HG03139 (cell line): ENCODE data around the gene GCHFR.

Source experiments
- ATAC-seq: cut with Tn5 transposase; IDR thresholded peaks from one replicate; pipeline ENCODE4 v1.9.1; 2021; ENCODE audit not compliant: unreplicated experiment

GCHFR gene

GRCh38 chr15:40754883-40755811, 8.7 kb upstream of the GCHFR start, which contains the start of gene RMDN3:
Gene RMDN3 (minus strand): TSS chr15:40755254. CDS start chr15:40754783, 471 bp downstream.
- ATAC-seq, result peak; percentile 78

GRCh38 chr15:40755812-40756208, 8.1 kb upstream of the GCHFR start:
- ATAC-seq, result no peak

GRCh38 chr15:40756938-40757337, 6.9 kb upstream of the GCHFR start:
- ATAC-seq, result no peak

- ATAC-seq, result no peak
These were observed 3.9 kb upstream of the GCHFR start for GRCh38 chr15:40759961-40760360.

DNA sequence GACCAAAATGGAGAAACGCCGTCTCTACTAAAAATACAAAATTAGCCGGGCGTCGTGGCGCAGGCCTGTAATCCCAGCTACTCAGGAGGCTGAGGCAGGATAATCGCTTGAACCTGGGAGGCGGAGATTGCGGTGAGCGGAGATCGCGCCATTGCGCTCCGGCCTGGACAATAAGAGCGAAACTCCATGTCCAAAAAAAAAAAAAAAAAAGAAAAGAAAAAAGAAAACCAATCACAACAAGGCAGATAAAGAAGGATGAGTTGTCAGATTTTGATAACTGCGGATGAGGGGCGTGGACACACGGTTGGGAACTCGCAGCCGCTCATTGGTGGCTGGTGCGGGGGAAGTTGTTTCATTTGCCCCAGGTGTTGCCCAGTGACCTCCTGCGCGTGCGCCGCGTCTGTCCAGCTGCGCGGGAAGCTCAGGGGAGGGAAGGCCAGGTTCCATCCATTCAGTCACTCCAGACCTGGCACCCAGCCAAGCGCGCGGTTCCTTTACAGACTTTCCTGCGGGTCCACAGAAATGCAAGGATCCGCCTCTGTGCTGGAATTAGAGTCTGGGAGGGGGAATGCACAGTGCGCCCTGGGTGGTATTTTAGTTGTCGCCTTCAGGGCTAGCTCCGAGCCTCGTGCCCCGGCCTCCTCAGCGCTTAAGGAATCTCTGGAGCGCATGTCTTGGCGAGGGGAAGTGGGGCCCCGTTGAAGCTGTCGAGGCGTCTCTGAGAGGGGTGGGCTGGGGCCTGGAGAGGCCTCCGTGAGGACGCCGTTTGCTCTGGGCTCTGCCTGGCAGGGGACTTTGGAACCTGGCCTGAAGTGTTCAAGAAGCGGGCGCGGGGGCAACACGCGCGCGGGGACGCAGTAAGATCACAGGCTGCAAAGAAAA, 708 bp upstream of the GCHFR start:
- no peak for ATAC-seq

GRCh38 chr15:40764629-40765103, 798 bp downstream of the GCHFR start:
- no peak for ATAC-seq

DNA sequence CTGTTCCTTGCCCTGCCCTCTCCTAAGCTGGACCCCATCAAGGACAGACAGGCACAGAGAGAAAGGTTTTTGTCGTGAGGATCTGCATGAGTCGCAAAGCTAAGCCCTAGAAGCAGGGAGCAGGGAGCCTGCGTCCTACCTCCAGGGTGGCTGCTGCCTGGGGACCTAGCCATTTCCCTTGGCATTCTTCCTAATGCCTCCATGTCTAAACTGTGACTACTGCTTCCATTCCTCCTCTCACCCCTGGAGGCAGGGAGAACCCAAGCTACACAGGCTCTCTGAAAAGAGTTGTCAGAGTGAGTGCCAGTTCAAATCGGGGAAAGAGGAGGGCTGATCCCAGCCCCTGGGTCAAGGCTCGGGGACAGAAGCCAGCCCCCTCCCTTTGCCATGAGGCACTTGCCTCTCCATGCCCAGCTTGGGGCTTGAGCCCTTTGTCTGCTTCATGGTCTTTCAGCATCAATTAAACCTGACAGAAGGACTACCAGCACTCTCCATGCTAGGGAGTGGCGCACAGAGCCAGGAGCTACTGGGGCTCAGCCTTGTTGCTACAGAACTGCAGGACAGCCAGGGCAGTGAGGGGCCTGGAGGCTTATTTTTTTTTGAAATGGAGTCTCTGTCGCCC, 2.4 kb downstream of the GCHFR start:
- ATAC-seq, result no peak

GRCh38 chr15:40766906-40767837, 3.3 kb downstream of the GCHFR start:
- no peak for ATAC-seq

- no peak for ATAC-seq
These were observed 4.1 kb downstream of the GCHFR start for GRCh38 chr15:40767838-40768500.

GRCh38 chr15:40768521-40769273, 4.8 kb downstream of the GCHFR start:
- peak; percentile 1 for ATAC-seq

GRCh38 chr15:40769274-40770146, 5.6 kb downstream of the GCHFR start, which contains the start of gene C15orf62:
Gene C15orf62 (plus strand): TSS chr15:40769980. CDS start chr15:40770496, 516 bp downstream.
- peak; percentile 42 for ATAC-seq

DNA sequence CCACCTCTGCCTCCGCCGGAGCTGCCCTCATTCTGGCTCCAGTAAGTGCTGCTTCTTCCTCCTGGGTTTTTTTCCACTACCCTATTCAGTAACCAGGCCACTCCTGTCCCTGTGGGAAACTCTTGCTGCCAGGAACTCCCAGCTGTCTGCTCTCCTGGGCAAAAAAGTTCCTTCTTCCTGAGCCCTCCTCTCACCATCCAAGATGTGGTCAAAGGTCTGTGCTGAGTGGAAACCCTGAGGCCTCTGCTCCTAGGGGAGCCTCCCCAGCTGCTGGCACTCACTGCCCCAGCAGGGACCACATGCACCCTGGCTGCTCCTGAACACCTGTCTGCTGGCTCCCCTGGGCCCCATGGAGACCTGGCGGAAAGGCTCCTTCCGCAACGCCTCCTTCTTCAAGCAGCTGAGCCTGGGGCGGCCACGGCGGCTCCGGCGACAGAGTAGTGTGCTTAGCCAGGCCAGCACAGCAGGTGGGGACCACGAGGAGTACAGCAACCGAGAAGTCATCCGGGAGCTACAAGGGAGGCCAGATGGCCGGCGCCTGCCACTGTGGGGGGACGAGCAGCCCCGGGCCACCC, 6.4 kb downstream of the GCHFR start:
- no peak for ATAC-seq

GRCh38 chr15:40771242-40771641, 7.4 kb downstream of the GCHFR start:
- ATAC-seq, result no peak

DNA sequence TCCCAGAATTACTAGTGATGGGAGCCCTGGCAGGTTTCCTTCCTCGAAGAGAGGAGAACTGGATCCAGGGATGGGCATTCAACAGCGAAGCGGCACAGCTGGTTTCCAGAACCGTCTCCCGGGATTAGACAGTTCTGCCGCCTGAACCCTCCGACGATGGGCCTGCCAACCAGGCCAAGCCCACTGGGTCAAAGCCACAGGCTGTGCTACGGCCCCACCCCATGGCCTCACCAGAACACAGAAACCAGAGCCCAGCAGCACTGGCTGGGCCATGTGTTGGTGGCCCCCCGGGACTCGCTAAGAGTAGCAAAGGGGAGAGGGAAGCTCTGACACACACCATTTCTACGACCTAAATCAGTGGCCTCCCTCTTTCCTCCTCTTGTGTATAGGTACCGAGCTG, 8.1 kb downstream of the GCHFR start:
- no peak for ATAC-seq

- no peak for ATAC-seq
These were observed 9.6 kb downstream of the GCHFR start for GRCh38 chr15:40773496-40773895.

GRCh38 chr15:40773902-40774301, 10.0 kb downstream of the GCHFR start:
- no peak for ATAC-seq

GRCh38 chr15:40775007-40775406, 11.1 kb downstream of the GCHFR start:
- ATAC-seq, result no peak
